Hematopoietic multipotent progenitor cell treated with erythropoietin and hydrocortisone succinate and interleukin-3 and kit ligand, for 6 days (in vitro differentiated cells): ENCODE data around the gene OGDH.
"Not testable (repeated sequence)": the region's sequence is repeated elsewhere in the genome, so short reads cannot be mapped to it uniquely, and the experiment has no call there.

Source experiments
- DNase-seq: peaks from one replicate; pipeline ENCODE4 v3.0.0-alpha.2; 2015

The OGDH gene

GRCh38 chr7:44606341-44607140 is at the start of gene OGDH:
Gene OGDH, plus strand, starts transcription at chr7:44606627. Its CDS starts 17,717 bp downstream, at chr7:44624344.
- DNase-seq = peak; percentile 99

GRCh38 chr7:44557485-44557884 is 48.9 kb upstream of the OGDH start:
- DNase-seq = no peak

DNA sequence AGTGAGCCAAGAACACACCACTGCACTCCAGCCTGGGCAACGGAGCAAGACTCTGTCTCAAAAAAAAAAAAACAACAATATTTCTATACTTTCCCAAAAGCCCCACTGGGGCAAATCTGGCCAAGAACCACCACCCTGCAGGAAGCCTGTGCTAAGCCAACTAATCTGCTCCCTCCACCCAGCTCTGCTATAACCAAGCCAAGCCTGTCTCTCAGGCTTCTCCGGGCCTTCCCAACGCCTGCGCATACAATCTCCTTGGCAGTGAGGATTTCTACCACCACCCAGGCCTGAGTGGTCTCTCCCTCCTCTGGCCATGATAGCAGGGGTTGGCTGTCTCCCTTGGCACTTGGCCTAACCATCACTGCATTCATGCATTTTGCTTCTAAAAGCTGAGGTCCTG is 46.9 kb upstream of the OGDH start:
- DNase-seq = no peak

GRCh38 chr7:44561481-44561880 is 44.9 kb upstream of the OGDH start:
- DNase-seq = no peak

DNA sequence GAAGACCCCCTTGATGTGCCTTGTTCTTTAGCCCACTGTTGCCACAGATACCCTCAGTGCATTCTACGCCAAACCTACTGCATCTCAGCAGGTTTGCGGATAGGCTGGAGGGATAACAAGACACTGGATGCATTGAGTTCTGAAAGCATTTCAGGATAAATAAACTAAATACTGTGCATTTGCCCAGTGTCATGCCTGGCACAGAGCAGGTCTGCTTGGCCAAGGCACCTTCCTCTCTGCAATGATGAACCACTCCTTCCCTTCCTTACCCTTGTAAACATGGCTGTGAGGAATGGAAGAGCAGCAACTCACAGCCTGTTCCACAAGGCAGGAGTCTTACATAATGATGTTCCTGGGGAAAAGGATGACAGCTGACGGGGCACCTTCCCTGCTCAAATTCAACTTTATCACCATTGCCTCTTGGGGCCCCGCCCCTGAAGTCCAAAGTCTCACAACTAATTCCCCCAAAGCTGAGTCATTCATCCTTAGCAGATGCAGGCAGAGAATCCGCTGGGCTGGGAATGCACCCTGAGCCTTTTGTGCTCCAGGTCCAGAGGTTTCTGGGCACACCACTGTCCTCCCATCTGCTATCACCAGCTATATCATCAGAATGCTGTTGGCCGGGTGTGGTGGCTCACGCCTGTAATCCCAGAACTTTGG is 44.3 kb upstream of the OGDH start:
- peak; percentile 50 for DNase-seq

- not testable (repeated sequence) for DNase-seq
Measured at GRCh38 chr7:44562622-44562962, 43.8 kb upstream of the OGDH start.

- no peak for DNase-seq
Measured at GRCh38 chr7:44563171-44563679, 43.2 kb upstream of the OGDH start.

DNA sequence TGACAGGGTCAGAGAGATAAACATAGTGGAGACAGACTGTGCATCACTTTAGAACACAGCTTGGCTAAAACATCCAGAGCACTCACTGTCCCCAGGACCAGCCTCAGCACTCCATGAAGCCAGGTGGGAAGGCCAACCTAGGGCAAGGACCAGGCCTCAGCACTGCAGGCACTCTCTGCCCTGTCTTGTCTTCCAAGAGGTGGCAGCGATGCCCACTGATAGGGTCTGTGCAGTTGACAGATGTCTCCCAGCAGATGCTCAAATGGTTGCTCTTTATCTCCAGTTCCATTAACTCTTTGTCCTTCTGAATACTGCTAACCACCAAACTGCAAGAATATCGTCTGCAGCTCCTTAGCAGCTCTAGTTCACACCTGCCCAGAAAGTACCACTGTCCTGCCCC is 41.8 kb upstream of the OGDH start:
- DNase-seq = peak; percentile 33

- peak; percentile 81 for DNase-seq
Measured at GRCh38 chr7:44565097-44565794, 41.2 kb upstream of the OGDH start.

GRCh38 chr7:44565795-44566559 is 40.5 kb upstream of the OGDH start:
- peak; percentile 82 for DNase-seq

DNA sequence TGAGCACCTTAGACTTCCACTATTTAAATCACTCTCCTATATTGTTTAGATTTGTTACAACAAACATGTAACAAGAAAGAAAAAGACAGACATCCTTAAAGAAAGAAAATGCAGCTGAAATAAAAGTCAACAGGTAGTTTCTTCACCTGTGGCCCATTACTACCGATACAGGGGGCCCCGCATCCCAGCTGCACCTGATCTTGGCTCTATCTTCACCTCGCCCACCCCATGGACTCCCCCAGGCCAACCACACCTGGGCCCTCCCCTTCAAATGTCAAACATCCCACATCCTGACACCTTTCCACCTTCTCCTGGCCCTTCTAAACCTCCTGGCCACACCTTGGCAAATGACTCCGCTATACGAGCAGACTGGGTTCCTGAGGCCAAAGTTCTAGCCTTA is 39.7 kb upstream of the OGDH start:
- DNase-seq = no peak

GRCh38 chr7:44567884-44568283 is 38.5 kb upstream of the OGDH start:
- DNase-seq = no peak

DNA sequence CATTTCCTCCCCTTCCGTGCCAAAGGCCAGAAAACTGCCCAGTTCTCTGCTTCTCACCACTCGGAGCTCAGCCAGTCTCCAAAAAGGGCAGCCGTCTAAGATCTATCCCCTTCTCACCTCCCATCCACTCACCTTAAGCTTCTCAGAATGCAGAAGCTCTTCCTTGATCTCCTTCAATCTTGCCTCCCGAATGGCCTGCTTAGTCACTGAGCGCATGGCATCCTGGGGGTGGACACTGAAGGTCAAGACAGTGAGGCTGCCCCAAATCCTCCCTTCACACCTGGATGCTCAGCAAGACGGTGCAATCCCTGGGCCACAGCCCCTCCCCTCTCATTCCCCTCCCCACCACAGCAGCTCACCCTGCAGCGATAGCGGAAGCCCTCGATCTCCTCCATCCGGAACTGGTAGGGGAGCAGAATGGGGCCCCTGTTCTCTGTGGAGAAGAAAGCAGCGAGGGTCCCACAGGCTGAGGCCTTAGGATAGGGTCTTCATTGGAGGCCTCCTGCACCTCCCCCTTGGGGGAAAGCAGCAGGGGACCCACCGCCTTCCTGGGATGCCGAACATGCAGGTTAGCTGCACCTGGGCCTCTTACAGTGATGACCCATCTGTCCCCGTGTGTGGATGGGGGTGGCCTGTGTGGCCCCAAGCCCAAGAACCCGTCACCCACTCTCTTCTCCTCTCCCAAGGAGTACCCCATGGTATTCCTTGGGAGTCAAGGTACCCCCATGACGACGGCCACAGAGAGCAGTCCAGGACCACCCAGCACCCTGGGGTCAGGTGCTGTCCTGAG is 37.5 kb upstream of the OGDH start:
- DNase-seq = no peak

GRCh38 chr7:44569959-44570358 is 36.5 kb upstream of the OGDH start:
- no peak for DNase-seq

DNA sequence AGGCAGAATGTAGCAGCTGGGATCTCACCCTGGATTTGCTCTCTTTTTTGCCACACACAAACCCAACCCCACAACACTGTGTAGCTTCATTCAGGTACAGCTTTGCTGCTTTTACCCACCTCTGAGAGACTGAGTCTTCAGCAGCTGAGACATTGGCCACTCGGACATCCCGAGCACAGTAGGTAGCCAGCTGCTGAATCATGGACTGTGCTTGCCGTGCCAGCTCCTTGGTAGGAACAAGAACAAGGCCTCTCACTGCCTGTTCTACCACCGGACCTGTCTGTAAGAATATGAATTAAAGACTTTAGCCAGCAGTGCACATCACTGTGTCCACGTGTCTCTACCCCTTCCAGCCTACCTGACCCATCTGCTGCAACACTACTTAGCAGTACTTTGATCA is 33.7 kb upstream of the OGDH start:
- DNase-seq = no peak

- peak; percentile 99 for DNase-seq
Measured at GRCh38 chr7:44573464-44574286, 32.8 kb upstream of the OGDH start, which contains the start of gene DDX56. Gene DDX56, minus strand, starts transcription at chr7:44573908. Its CDS starts 13 bp downstream, at chr7:44573895.

DNA sequence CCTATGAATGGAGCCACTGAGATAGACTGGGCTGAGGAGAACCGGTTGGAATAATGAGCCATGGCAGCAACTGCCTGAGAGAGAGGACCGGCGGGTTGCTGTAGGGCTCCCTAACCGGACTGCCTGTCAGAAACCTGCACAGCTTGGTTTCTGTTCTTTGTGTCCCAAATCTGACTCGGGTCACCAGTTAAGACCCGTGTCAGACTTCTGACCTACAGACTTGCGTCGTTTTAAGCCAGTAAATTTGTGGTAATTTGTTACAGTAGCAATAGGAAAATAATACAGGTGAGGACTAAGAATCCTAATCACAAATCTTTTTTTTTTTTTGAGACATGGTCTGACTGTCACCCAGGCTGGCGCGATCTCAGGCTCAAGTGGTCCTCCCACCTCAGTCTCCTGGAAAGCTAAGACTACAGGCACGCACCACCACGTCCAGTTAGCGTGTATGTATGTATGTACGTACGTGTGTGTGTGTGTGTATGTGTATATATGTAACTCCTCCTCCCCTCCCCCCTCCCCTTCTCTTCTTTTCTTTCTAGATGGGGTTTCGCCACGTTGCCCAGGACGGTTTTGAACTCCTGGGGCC is 32.0 kb upstream of the OGDH start:
- no peak for DNase-seq

GRCh38 chr7:44575054-44575453 is 31.4 kb upstream of the OGDH start:
- no peak for DNase-seq

- no peak for DNase-seq
Measured at GRCh38 chr7:44576228-44576627, 30.2 kb upstream of the OGDH start.
